Left ventricle myocardium superior (tissue), 1 donor: ENCODE measurements around the gene LAMB1. TPM values are rescaled to one million over a fixed set of nuclear protein-coding genes. Genes with fewer than 3 reads are reported as not detected.
A peak's percentile ranks its signal among the peaks of the same experiment; 100 is the strongest.

Experiments used
- ATAC-seq: fragments of 200-7000 bp; cut with Tn5 transposase; one replicate; pipeline ENCODE4 v1.9.1; 2020; ENCODE audit warnings: mild to moderate bottlenecking, moderate library complexity
- DNase-seq: peaks from one replicate; pipeline ENCODE4 v3.0.0-alpha.2; 2020
- intact Hi-C: fragments of 100-400 bp; cut with micrococcal nuclease; formaldehyde crosslinking; loops from one replicate; pipeline ENCODE4 v1.11.0; 2022
- total RNA-seq: library from RNA; stranded (reverse); fragmentation: NEBNext Ultra II Directional; extraction: Animal tissue kit (Norgen Biotek cat#: 25700); gene quantifications from one replicate; pipeline ENCODE4 v1.2.1, GENCODE V29; 2021
- donor health status: DM: no; HTN: yes; CAD: no; lungs with severe emphysema.

Gene LAMB1
- total RNA-seq, 1 donor from 2014 or later, result 56.1 TPM

DNA sequence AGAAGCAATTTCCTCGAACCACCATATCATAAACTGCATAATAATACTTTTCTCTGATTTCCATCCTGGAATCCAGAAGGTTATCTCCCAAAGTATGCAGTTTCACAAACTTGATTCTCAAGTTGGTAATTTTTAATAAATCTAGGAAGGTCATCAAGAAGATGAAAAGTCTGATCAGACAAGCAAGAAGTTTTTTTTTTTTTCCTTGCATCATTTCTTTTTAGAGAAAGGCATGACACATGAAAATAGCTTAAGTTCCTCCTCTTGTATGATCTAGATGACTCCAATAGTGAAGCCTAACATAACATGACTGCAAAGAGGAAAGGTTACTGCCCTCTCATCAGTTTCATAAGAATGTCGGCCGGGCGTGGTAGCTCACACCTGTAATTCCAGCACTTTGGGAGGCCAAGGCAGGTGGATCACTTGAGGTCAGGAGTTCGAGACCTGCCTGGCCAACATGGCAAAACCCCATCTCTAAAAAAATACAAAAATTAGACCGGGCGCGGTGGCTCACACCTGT, 22.2 kb downstream of the LAMB1 start:
- no peak for DNase-seq
- intact Hi-C loops, result no loop called here
- ATAC-seq, result no peak

DNA sequence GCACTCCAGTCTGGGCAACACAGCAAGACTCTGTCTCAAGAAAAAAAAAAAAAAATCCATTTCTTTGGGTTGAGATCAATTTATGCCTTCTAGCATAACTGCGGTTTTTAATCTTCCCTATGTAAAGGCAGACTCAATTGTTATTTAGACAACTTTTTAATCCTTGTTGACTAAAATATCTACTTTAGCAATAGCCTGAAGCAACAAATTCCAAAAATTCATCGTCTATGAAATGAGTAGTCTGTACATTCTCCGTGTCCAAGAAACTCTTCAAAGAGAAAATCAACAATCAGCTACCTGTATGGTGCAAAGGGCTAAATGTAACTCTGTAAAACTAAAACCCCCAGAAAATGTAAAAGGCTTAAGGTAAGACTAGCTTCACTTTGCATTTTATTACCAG, 22.8 kb downstream of the LAMB1 start:
- ATAC-seq (no peak), DNase-seq (no peak)
- intact Hi-C loops, result no loop called here

DNA sequence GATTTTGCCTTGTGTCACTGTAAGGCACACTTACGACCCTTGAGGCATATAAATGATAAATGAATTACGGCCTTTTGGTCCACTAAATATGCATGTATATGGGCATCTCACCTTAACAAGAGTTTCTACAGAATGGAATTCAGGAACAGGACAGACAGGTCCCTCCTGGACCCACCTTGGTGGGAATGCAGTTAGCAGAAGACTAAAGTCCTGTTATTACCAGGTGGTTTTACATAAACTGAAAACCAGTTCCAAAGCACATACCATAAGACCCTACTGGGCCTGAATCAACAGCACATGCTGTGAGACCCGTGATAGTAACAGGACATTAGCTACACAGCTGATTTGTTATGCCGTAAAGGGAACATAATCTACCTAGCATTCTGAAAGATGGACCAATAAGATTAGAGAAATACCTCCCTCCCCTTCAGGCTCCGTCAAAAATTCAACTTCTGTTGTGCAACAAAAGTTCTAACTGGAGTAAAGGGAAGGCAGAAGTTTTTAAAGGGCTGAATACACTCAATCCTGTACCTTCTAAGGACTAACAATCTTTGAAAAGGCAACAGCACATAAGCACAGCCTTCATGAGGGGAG, 24.0 kb downstream of the LAMB1 start:
- intact Hi-C loops, result no loop called here
- DNase-seq, result no peak
- no peak for ATAC-seq

DNA sequence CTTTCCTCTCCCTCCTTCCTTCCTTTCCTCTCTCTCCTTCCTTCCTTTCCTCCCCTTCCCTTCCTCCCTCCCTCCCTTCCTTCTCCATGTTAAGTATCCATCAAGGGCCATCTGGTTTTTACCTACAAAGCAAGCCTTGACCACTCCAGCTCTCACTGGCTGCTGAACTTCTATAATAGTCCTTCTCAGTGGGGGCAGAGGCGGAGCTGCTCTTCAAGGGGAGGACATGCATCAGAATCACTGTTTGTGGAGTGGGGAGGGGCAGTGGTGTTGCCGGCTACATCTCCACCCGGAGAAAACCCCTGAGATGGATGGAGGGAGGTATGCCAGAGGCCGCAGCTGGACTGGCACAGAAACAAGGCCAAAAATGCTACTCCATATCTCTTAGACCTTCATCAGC, 25.9 kb downstream of the LAMB1 start:
- intact Hi-C loops, result no loop called here
- no peak for DNase-seq
- no peak for ATAC-seq

DNA sequence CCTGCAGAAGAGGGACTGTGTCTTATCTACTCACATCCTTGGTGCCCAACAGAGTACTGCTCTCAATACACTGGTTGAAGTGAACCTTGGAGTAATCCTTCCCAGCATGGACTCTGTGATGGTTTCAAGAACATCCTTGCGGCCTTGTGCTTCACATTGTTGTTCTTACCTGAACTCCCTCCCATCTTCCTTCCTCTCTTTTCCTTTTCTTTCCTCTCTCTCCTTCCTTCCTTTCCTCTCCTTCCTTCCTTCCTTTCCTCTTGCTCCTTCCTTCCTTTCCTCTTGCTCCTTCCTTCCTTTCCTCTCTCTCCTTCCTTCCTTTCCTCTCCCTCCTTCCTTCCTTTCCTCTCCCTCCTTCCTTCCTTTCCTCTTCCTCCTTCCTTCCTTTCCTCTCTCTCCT, 26.3 kb downstream of the LAMB1 start:
- ATAC-seq (no peak), DNase-seq (no peak)
- intact Hi-C loops, result no loop called here

DNA sequence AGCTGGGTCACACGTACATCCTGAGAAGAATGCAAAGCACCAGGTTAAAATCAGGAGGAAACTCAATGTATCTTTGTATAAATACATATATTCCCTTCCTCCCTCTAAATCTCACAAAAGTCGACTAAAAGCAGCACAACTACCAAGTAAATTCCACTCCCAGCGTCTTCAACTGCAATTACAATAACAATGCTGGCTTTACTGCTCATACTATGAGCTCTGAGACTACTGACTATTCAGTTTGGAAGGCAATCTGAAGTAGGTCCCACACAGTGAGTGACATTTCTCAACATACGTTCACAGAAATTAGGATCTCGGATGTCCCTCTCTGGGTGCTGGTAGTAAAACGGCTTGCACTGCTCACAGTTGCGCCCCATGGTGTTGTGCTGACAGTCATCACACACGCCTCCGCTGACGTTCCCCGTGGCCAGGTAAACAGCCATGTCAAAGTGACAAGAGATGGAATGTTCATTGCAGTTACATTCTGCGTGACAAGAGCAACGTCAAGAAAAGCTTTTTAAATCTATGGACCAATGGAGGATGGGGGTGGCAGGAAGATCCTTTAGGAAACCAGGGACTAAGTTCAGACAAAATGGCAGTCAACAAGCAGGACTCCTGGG, 27.5 kb downstream of the LAMB1 start:
- DNase-seq (no peak), ATAC-seq (no peak)
- intact Hi-C loops, result no loop called here

DNA sequence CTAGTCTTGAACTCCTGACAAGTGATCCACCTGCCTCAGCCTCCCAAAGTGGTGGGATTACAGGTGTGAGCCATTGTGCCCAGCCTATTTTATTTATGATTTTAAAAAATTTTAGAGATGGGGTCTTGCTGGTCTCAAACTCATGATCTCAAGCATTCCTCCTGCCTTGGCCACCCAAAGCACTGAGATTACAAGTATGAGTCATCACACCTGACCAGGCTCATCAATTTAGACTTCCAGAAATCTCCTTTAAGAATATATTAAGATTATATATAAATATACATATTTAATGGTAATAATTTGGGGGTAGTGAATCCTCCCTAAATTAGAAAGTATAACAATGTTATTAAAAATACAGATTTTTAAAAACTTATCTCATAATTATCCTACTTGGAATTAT, 29.1 kb downstream of the LAMB1 start:
- intact Hi-C loops, result no loop called here
- no peak for ATAC-seq
- DNase-seq, result no peak

DNA sequence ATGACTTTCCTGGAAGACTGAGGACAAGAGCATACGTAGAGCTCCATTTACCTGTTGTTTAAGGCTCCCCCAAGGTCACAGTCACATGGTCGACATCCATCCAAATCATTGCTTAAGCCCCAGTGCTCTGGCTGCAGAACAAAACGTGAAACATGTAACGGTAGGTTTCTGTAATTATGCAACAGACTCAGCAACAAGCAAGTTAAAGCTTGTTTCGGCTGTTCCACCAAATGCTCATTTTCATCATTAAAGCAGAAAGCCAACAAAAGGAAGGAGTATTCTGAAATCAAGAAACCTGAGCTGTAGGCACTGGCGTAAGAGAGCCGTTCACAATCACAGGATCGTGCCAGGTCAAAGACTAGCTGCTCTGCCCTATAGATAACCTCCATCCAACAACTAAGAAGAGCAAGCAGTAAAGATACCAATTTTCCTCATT, 30.0 kb downstream of the LAMB1 start:
- ATAC-seq (peak; percentile 25), DNase-seq (no peak)
- intact Hi-C loops, result no loop called here

DNA sequence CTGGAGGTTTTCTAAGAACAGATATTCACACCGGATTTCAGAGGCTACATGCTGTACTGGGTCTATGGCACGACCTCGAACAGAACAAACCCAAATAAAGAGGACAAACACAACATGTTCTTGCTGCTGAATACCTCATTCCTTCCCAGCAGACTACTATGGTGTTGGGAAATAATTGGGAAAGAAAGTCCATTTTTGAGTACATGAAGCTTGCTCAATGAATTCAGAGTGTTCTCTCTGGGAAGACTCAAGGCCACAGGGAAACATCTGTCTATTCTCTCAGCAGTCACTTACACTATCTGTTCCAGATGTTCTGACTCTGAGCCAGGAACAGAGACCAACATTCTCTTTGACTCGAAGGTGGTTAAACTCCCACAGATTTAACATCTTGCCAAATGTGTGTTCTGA, 30.9 kb downstream of the LAMB1 start:
- ATAC-seq (peak; percentile 89), DNase-seq (no peak)
- intact Hi-C loops, result no loop called here

DNA sequence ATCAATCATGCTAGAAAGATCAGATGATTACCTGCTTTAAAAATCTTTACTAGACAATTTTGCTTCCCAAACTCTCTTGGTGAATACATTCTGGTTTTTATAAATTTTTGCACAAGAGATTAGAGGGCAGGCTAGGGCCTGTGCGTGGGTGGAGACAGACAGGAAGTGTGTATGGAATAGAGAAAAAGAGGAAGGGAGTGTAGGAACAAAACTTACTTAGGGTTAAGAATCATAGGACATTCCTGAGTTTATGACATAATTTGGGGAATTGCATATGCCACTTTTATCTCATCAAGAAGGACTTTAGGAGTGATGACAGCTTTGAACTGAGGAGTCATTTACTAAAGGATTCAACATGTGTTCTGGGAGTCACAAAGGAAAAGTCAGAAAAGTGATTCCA, 31.3 kb downstream of the LAMB1 start:
- intact Hi-C loops, result no loop called here
- ATAC-seq, result peak; percentile 65
- peak; percentile 68 for DNase-seq

DNA sequence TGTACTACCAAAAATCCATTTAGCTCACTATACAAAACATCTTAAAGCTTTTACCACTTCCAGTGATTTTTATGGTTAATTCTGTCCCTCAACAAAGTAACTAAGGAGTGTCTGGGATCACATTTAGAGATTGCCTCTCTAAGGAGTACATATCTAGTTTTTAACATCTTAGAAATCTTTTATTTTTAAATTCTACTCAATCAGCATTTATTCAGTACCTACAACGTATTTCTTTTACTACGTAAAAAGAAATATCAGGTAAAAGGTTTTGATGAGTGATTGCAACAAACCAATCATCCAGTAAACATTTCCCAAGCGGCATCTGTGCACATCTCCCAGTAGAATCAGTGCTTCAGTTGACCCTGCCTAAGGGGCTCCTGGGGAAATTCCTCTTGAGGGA, 31.9 kb downstream of the LAMB1 start:
- intact Hi-C loops, result no loop called here
- no peak for DNase-seq
- ATAC-seq, result no peak

DNA sequence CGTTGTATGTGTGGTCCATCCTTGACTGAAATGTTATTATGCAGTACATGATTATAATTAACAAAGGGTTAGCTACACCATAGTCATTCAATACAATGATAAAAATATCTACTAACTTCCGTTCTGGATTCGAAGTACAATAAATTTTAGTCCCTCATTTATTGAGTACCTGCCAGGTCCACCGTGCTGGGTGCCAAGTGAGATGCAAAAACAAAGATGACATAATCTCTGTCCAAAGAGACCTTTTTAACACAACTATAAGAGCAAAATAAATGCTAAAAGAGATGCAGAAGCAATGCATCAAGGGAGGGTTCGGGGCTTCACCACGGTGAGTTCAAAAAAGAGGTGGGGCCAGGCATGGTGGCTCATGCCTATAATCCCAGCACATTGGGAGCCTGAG, 33.1 kb downstream of the LAMB1 start:
- DNase-seq, result peak; percentile 63
- ATAC-seq, result no peak
- intact Hi-C loops, result no loop called here

DNA sequence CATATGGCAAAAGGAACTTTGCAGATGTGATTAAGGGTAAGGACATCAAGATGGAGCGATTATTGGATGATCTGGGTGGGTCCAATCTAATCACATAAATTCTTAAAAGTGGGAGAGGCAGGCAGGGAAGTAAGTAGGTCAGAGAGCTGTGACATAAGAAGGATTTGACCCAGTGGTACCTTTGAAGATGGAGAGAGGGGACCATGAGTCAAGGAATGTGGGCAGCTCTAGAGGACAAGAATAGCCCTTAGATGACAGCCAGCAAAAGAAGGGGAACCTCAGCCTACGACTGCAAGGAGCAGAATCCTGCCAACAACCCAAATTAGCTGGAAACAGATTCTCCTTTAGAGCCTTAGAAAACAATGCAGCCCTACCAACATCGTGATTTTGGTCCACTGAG, 34.5 kb downstream of the LAMB1 start:
- DNase-seq (no peak), ATAC-seq (no peak)
- intact Hi-C loops, result no loop called here

DNA sequence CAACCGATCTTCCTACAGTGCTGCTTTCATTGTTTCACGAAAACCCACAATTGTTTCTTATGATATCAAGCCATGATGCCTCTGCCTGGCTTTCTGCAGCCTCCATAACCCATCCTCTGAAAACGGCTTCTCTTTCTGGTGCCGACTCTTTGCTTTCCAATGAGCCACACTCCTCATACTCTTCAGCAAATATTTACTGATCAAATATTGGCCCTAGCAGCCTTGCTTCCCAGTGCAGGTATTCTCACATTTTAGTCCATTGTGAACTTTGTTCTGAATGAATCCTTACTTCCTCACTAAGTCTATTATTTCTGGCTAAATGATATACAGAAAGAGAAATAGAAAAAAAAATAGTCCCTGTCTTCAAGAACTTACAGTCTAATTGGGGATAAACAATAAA, 35.5 kb downstream of the LAMB1 start:
- no peak for ATAC-seq
- intact Hi-C loops, result no loop called here
- DNase-seq, result no peak

DNA sequence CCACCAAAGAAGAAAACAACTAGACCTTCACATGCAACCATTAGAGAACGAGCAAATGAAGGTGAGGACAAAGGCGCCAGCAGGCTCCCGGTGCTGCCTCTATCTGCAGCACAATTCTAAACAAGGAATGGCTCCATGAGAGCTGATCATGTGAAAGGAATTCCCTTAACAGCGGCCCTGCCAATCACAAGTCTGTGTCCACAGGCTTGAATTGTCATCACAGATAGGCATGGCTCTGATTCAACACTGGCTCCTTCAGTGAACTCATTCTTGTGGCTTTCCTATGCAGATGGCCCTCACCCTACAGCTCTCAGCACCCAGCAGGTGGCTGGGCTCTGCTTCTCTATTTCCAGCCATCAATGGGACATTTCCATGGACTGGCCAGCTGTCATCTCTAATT, 36.2 kb downstream of the LAMB1 start:
- ATAC-seq (peak; percentile 89), DNase-seq (peak; percentile 64)
- intact Hi-C loops, result no loop called here

DNA sequence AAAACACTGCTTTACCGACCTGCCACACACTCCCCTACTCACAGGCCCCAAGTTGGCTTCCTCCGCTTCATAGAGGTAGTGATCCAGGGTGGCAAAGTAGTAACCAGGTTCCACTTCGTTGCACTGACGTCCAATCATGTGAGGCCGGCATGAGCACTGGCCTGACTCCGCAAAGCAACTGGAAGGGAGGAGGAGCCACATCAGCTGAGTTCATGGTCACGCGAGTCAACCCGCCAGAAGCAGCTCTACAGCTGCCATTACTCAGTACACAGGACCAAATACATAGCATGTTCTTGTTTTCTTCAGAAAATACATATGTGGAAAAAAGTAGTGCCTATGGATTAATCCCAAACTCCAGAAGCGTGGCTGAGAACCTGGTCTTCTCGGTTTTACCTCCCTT, 38.5 kb downstream of the LAMB1 start:
- intact Hi-C loops, result no loop called here
- ATAC-seq (no peak), DNase-seq (no peak)

DNA sequence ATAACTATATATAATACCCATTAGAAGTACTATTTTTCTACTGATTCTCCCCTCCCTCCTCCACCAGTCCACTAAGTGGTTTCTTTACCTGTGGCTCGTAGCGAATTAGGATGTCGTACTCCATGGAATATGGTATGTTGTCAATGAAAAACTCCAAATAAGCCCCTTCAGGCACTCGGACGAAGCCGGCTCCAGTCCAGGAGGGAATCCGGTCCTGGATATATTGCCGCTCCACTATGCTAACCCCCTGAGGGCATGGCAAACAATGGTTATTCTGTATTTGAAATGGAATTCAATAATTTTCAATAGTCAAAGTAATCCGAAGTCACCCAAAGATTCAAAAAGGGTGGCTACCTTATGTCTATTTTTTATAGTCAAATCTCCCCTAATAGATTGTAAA, 40.1 kb downstream of the LAMB1 start:
- ATAC-seq, result no peak
- intact Hi-C loops, result no loop called here
- no peak for DNase-seq

DNA sequence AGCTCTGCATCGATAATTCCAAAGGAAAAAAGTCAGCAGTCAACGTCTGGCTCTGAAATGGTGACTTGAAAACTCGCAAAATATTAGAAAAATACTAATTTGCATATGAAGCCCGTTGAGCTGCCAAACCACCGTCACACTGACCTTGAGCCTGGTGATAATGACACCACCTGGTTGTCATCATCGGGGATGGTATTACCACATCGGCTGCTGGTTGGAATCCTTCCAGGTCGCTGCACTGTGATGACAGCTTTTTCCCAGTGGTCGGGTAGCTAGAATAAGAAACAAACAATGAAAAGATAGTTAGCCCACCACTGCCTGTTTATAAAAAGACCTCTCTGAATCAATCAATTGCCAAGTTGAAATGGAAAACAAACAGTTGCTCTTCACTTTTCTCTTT, 41.6 kb downstream of the LAMB1 start:
- ATAC-seq, result peak; percentile 69

DNA sequence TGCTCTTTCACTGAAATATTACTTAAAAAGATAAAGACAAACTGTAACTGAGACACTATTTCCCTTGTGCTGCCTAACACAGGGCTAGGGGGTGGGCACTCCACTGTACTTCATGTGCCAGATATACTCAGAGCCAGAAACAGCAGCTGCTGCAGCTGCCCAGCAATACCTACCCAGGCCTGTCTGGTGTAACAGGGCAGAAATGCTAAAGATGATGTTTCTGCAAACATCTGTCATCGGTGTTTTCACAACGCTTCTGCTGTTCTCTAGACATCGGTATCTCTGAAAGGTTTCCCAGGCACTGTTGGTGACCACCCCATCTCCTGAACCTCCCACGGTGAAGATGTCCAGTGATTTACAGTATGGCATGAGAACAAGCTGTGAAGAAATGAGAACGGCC, 42.7 kb downstream of the LAMB1 start:
- intact Hi-C loops, result no loop called here
- peak; percentile 14 for ATAC-seq
- DNase-seq, result no peak

More for the DNA sequence above, 41.6 kb downstream of the LAMB1 start:
- peak; percentile 83 for DNase-seq
- intact Hi-C loops, result no loop called here

DNA sequence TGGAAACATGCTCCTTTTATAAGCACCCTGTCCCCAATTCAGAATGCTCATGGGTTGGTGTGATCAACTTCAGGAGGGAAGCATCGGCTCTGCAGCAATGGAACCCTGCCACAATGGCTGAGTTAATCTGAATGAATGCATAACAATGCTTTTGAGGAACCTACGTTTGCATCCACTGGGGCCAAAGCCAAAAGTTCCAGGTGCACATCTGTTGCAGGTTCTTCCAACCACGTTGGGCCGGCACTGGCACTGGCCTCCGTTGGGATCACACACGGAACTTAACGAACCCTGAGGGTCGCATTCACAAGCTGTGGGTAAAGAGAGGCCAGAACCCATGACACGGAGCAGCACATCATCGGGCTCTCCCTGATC, 43.4 kb downstream of the LAMB1 start:
- intact Hi-C loops, result loop anchor here (10.0 kb wide), 1 partner anchor 45 kb away; the partner anchor contains the start of gene LAMB1
- no peak for DNase-seq
- no peak for ATAC-seq
